ENCODE results near the gene EDC4. TPM values are rescaled to one million over a fixed set of nuclear protein-coding genes. Genes with fewer than 3 reads are reported as not detected.

Gene EDC4
- polyA plus RNA-seq, 1 donor from 2014 or later, result 66.0 TPM

DNA sequence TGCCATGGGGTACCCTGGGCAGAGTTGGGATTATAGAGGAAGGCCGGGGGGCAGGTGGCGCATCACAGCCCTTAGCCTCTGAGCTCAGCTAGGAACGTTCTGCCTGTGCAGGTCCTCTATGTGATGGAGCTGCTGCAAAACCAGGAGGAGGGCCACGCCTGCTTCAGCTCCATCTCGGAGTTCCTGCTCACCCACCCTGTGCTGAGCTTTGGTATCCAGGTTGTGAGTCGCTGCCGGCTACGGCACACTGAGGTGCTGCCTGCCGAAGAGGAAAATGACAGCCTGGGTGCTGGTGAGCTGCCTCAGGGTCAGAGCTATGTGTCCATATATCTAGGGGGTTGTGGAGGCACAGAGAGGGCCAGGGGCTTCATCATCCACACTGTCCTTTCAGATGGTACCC lies 6.0 kb downstream of the EDC4 start:
- Histone ChIP-seq H3K9me3 (ENCODE audit: low read length) (no peaks in the 10 kb centered on the region), H4K20me1 (ENCODE audit: insufficient read depth) (no peaks in the 10 kb centered on the region)

DNA sequence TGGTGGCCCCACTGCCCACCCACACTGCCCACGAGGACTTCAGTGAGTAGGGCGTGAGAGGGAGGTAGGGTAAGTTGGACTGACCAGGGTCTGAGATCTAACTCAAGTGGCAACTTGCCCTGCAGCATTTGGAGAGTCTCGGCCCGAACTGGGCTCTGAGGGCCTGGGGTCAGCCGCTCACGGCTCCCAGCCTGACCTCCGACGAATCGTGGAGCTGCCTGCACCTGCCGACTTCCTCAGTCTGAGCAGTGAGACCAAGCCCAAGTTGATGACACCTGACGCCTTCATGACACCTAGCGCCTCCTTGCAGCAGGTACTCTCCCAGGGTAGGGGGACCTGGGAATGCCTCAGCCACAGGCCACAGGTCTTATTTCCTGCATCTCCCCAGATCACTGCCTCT lies 6.6 kb downstream of the EDC4 start:
- no peak overlapping the region for H3K4me2 ChIP-seq (ENCODE audit: low read length)
- no peaks in the 10 kb centered on the region for H3K9me2 ChIP-seq (ENCODE audit: insufficient read depth, low read length)

More for the DNA sequence above, 6.0 kb downstream of the EDC4 start:
- Histone ChIP-seq H3K4me3 (ENCODE audit: low read length) (no peak overlapping the region), H3K27me3 (ENCODE audit: insufficient read depth, low read depth, low read length) (no peaks in the 10 kb centered on the region), H3K36me3 (ENCODE audit: insufficient read depth, low read length) (peaks cover under 1% of the 10 kb centered on the region), H3K4me2 (ENCODE audit: low read length) (no peak overlapping the region), H3F3A (ENCODE audit: insufficient read depth, low read length, poor library complexity, severe bottlenecking) (no peaks in the 10 kb centered on the region), H3K9me2 (ENCODE audit: insufficient read depth, low read length) (no peaks in the 10 kb centered on the region), H3K79me2 (replicated peaks; ENCODE audit: insufficient read depth, low read length) (peaks cover 17% of the 10 kb centered on the region), H2AFZ (ENCODE audit: low read depth, low read length) (no peak overlapping the region), H3K27ac (ENCODE audit: low read length) (no peak overlapping the region), H3K9ac (ENCODE audit: low read length) (no peak overlapping the region)
- TF ChIP-seq, protein P1, sequence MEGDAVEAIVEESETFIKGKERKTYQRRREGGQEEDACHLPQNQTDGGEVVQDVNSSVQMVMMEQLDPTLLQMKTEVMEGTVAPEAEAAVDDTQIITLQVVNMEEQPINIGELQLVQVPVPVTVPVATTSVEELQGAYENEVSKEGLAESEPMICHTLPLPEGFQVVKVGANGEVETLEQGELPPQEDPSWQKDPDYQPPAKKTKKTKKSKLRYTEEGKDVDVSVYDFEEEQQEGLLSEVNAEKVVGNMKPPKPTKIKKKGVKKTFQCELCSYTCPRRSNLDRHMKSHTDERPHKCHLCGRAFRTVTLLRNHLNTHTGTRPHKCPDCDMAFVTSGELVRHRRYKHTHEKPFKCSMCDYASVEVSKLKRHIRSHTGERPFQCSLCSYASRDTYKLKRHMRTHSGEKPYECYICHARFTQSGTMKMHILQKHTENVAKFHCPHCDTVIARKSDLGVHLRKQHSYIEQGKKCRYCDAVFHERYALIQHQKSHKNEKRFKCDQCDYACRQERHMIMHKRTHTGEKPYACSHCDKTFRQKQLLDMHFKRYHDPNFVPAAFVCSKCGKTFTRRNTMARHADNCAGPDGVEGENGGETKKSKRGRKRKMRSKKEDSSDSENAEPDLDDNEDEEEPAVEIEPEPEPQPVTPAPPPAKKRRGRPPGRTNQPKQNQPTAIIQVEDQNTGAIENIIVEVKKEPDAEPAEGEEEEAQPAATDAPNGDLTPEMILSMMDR (IDR thresholded peaks at IDR 0.05; ENCODE audit: poor library complexity, severe bottlenecking), result no peak
- TF ChIP-seq MXI1 (conservative IDR thresholded peaks at IDR 0.05; ENCODE audit: poor library complexity, severe bottlenecking) (no peak), EP300 (conservative IDR thresholded peaks at IDR 0.05; ENCODE audit: poor library complexity, severe bottlenecking) (no peak), POLR2AphosphoS5 (IDR thresholded peaks at IDR 0.05) (no peak), RAD21 (conservative IDR thresholded peaks at IDR 0.05) (no peak), SMC3 (conservative IDR thresholded peaks at IDR 0.05; ENCODE audit: poor library complexity) (no peak)
- TF ChIP-seq, protein P2, sequence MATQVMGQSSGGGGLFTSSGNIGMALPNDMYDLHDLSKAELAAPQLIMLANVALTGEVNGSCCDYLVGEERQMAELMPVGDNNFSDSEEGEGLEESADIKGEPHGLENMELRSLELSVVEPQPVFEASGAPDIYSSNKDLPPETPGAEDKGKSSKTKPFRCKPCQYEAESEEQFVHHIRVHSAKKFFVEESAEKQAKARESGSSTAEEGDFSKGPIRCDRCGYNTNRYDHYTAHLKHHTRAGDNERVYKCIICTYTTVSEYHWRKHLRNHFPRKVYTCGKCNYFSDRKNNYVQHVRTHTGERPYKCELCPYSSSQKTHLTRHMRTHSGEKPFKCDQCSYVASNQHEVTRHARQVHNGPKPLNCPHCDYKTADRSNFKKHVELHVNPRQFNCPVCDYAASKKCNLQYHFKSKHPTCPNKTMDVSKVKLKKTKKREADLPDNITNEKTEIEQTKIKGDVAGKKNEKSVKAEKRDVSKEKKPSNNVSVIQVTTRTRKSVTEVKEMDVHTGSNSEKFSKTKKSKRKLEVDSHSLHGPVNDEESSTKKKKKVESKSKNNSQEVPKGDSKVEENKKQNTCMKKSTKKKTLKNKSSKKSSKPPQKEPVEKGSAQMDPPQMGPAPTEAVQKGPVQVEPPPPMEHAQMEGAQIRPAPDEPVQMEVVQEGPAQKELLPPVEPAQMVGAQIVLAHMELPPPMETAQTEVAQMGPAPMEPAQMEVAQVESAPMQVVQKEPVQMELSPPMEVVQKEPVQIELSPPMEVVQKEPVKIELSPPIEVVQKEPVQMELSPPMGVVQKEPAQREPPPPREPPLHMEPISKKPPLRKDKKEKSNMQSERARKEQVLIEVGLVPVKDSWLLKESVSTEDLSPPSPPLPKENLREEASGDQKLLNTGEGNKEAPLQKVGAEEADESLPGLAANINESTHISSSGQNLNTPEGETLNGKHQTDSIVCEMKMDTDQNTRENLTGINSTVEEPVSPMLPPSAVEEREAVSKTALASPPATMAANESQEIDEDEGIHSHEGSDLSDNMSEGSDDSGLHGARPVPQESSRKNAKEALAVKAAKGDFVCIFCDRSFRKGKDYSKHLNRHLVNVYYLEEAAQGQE (IDR thresholded peaks at IDR 0.05; ENCODE audit: borderline replicate concordance), result no peak

More for the DNA sequence above, 6.6 kb downstream of the EDC4 start:
- TF ChIP-seq, protein P1 (IDR thresholded peaks at IDR 0.05; ENCODE audit: poor library complexity, severe bottlenecking), result no peak
- TF ChIP-seq TAF1 (IDR thresholded peaks at IDR 0.05; ENCODE audit: low read depth), result no peak
- no peak for TF ChIP-seq MXI1 (conservative IDR thresholded peaks at IDR 0.05; ENCODE audit: poor library complexity, severe bottlenecking)
- TF ChIP-seq EZH2 (IDR thresholded peaks at IDR 0.05; ENCODE audit: borderline replicate concordance, insufficient read depth, low read length, poor library complexity, severe bottlenecking), result no peak
- TF ChIP-seq SMC3 (conservative IDR thresholded peaks at IDR 0.05; ENCODE audit: poor library complexity), result no peak
- no peak for TF ChIP-seq EP300 (conservative IDR thresholded peaks at IDR 0.05; ENCODE audit: poor library complexity, severe bottlenecking)
- no peak for TF ChIP-seq POLR2AphosphoS5 (IDR thresholded peaks at IDR 0.05)
- TF ChIP-seq RAD21 (conservative IDR thresholded peaks at IDR 0.05), result no peak
- TF ChIP-seq, protein P2 (IDR thresholded peaks at IDR 0.05; ENCODE audit: borderline replicate concordance), result no peak
- no peaks in the 10 kb centered on the region for H3K9me3 ChIP-seq (ENCODE audit: low read length)
- no peak overlapping the region for H3K4me3 ChIP-seq (ENCODE audit: low read length)
- no peak overlapping the region for H2AFZ ChIP-seq (ENCODE audit: low read depth, low read length)
- H3K27ac ChIP-seq (ENCODE audit: low read length), result no peak overlapping the region
- no peak overlapping the region for H3K9ac ChIP-seq (ENCODE audit: low read length)
- H4K20me1 ChIP-seq (ENCODE audit: insufficient read depth), result no peaks in the 10 kb centered on the region
- peaks cover 4% of the 10 kb centered on the region for H3K36me3 ChIP-seq (ENCODE audit: insufficient read depth, low read length)
- H3K27me3 ChIP-seq (ENCODE audit: insufficient read depth, low read depth, low read length), result no peaks in the 10 kb centered on the region
- H3K79me2 ChIP-seq (replicated peaks; ENCODE audit: insufficient read depth, low read length), result peaks cover 11% of the 10 kb centered on the region
- no peaks in the 10 kb centered on the region for H3F3A ChIP-seq (ENCODE audit: insufficient read depth, low read length, poor library complexity, severe bottlenecking)

Data from neural cell (in vitro differentiated cells).